Lung (tissue), 12 donors: ENCODE measurements around the gene GRM4. TPM values are rescaled to one million over a fixed set of nuclear protein-coding genes. Genes with fewer than 3 reads are reported as not detected.

Experiments
- ATAC-seq: fragments of 200-7000 bp; cut with Tn5 transposase; one replicate; pipeline ENCODE4 v1.9.1; 2020; ENCODE audit warnings: moderate number of reproducible peaks; ENCODE audit not compliant: insufficient read depth, low FRiP score
- DNase-seq, 3 donors: peaks; one replicate each; pipeline ENCODE4 v3.0.0-alpha.2; 2013 to 2017
- H3K27ac ChIP-seq, 2 donors: one replicate each; pipeline ENCODE4 v1.5.1; 2013; ENCODE audit warnings: mild to moderate bottlenecking in 2 of 2, moderate library complexity in 2 of 2, control low read depth in 1 of 2, inconsistent platforms in 1 of 2, low read depth in 1 of 2, low read length in 1 of 2
- H3K27me3 ChIP-seq, 3 donors: one replicate each; pipeline ENCODE4 v1.5.1; 2013; ENCODE audit warnings: low read length in 2 of 3; ENCODE audit not compliant: control insufficient read depth in 3 of 3, insufficient read depth in 3 of 3
- H3K36me3 ChIP-seq, 4 donors: one replicate each; pipeline ENCODE4 v1.5.1; 2013; ENCODE audit warnings: low read length in 4 of 4, mild to moderate bottlenecking in 1 of 4, moderate library complexity in 1 of 4; ENCODE audit not compliant: control insufficient read depth in 4 of 4, insufficient read depth in 4 of 4
- H3K4me1 ChIP-seq, 5 donors: one replicate each; pipeline ENCODE4 v1.5.1; 2013; ENCODE audit warnings: low read length in 5 of 5, mild to moderate bottlenecking in 2 of 5, moderate library complexity in 1 of 5; ENCODE audit not compliant: control insufficient read depth in 5 of 5, insufficient read depth in 5 of 5
- H3K4me3 ChIP-seq: one replicate; pipeline ENCODE4 v1.5.1; 2013; ENCODE audit warnings: mild to moderate bottlenecking, control low read depth, moderate library complexity
- H3K9ac ChIP-seq, 2 donors: one replicate each; pipeline ENCODE4 v1.5.1; 2013; ENCODE audit warnings: low read length in 2 of 2, control low read depth in 1 of 2; ENCODE audit not compliant: insufficient read depth in 1 of 2
- H3K9me3 ChIP-seq, 4 donors: one replicate each; pipeline ENCODE4 v1.5.1; 2013; ENCODE audit warnings: low read length in 3 of 4, mild to moderate bottlenecking in 1 of 4, moderate library complexity in 1 of 4; ENCODE audit not compliant: control insufficient read depth in 4 of 4, insufficient read depth in 3 of 4
- CTCF ChIP-seq: IDR thresholded peaks from 2 replicates; pipeline ENCODE4 v1.5.1; 2012; ENCODE audit warnings: mild to moderate bottlenecking; ENCODE audit errors: control extremely low read depth, extremely low read depth
- WGBS, 2 donors: extraction: QIAGEN DNeasy Blood & Tissue Kit; methylation state at CpG; one replicate each; pipeline ENCODE4 v1.1.7; 2013; 5-methylcytosine and 5-hydroxymethylcytosine counted together
- polyA plus RNA-seq, 2 donors: library from polyadenylated mRNA; stranded (reverse); fragments of 200-250 nt; gene quantifications; one replicate each; pipeline ENCODE4 v1.2.1, GENCODE V29; 2013
- total RNA-seq, 2 donors: library from RNA; depleted of rRNA in 1 of 2; stranded (reverse); fragments of >200 nt in 1 of 2; gene quantifications; one replicate each; pipeline ENCODE4 v1.2.1, GENCODE V29; 2014 to 2021
- donor health status: control.
- donor health status: control.
- donor health status: Bipolar disorder and iron deficiency.
- donor health status: healthy.
- donor health status: DM: yes; HTN: yes; CAD: no.

The GRM4 gene
- total and polyA plus RNA-seq, 4 donors: 0.02 to 0.34 (median 0.09) TPM

- no peaks in the 10 kb centered on the region for H3K36me3 ChIP-seq
- WGBS, 2 donors: 90 to 92% methylated on average over 1 of the region's 1 CpG
- DNase-seq: no peak
- no peak overlapping the region for H3K4me3 ChIP-seq
- ATAC-seq: no peak
- no peak overlapping the region for H3K9ac ChIP-seq
- no peaks in the 10 kb centered on the region for H3K27me3 ChIP-seq
- no peaks in the 10 kb centered on the region for H3K4me1 ChIP-seq
- no peak overlapping the region for H3K27ac ChIP-seq
- H3K9me3 ChIP-seq: peaks cover 0 to 1% (median 0%) of the 10 kb centered on the region in 4 donors
- no peak for TF ChIP-seq CTCF
Observed at GRCh38 chr6:34035161-34035560, 110.7 kb downstream of the GRM4 start.

- H3K36me3 ChIP-seq: no peaks in the 10 kb centered on the region
- no peaks in the 10 kb centered on the region for H3K27me3 ChIP-seq
- H3K4me3 ChIP-seq: no peak overlapping the region
- 73 to 82% methylated on average over 5 of the region's 5 CpGs for WGBS, 2 donors
- no peak for TF ChIP-seq CTCF
- no peak for DNase-seq
- H3K27ac ChIP-seq: no peak overlapping the region
- ATAC-seq: no peak
- H3K9me3 ChIP-seq: peaks cover 0 to 1% (median 0%) of the 10 kb centered on the region in 4 donors
- no peaks in the 10 kb centered on the region for H3K4me1 ChIP-seq
- H3K9ac ChIP-seq: no peak overlapping the region
Observed at GRCh38 chr6:34032856-34033255, 113.0 kb downstream of the GRM4 start.

- Histone ChIP-seq H3K9ac (no peak overlapping the region), H3K9me3 (peaks cover 0 to 1% (median 0%) of the 10 kb centered on the region in 4 donors), H3K27ac (no peak overlapping the region), H3K4me1 (no peaks in the 10 kb centered on the region), H3K27me3 (no peaks in the 10 kb centered on the region), H3K36me3 (no peaks in the 10 kb centered on the region), H3K4me3 (no peak overlapping the region)
- TF ChIP-seq CTCF: no peak
- ATAC-seq: no peak
- DNase-seq: no peak
- WGBS, 2 donors: 75 to 81% methylated on average over 12 of the region's 12 CpGs
Observed at GRCh38 chr6:34031625-34032383, 114.1 kb downstream of the GRM4 start.
